GM12874 (cell line): ENCODE results near the gene TMCO4.

Experiments
- CTCF ChIP-seq: IDR thresholded peaks from 2 replicates; pipeline ENCODE4 v1.5.1; 2011; ENCODE audit warnings: low read depth, mild to moderate bottlenecking, control low read depth, low read length, moderate library complexity; ENCODE audit not compliant: insufficient read depth

Gene TMCO4

GRCh38 chr1:19776287-19776686 is 23.4 kb downstream of the TMCO4 start:
- TF ChIP-seq CTCF = no peak

- no peak for TF ChIP-seq CTCF
Measured at GRCh38 chr1:19775831-19776230, 23.9 kb downstream of the TMCO4 start.

- TF ChIP-seq CTCF = no peak
Measured at GRCh38 chr1:19775317-19775716, 24.4 kb downstream of the TMCO4 start.

- no peak for TF ChIP-seq CTCF
Measured at GRCh38 chr1:19774180-19774785, 25.4 kb downstream of the TMCO4 start.

GRCh38 chr1:19773485-19773884 is 26.2 kb downstream of the TMCO4 start:
- TF ChIP-seq CTCF = no peak

- no peak for TF ChIP-seq CTCF
Measured at GRCh38 chr1:19772053-19772452, 27.7 kb downstream of the TMCO4 start.

GRCh38 chr1:19771350-19771749 is 28.4 kb downstream of the TMCO4 start:
- TF ChIP-seq CTCF = no peak
